ENCODE measurements around the gene LDLR.
"Not testable (repeated sequence)": the region's sequence is repeated elsewhere in the genome, so short reads cannot be mapped to it uniquely, and the experiment has no call there.

LDLR gene

DNA sequence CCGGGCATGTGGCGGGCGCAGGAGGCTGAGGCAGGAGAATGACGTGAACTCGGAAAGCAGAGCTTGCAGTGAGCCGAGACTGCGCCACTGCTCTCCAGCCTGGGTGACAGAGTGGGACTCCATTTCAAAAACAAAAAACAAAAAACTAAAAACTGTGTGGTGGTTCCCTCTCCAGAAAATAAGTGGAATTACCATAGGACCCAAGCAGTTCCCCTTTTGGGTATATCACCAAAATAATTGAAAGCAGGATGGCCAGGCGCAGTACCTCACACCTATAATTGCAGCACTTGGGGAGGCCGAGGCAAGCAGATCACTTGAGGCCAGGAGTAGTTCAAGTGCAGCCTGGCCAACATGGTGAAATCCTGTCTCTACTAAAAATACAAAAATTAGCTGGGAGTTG lies 15.7 kb upstream of the LDLR start:
- DNase-seq = no peak

DNA sequence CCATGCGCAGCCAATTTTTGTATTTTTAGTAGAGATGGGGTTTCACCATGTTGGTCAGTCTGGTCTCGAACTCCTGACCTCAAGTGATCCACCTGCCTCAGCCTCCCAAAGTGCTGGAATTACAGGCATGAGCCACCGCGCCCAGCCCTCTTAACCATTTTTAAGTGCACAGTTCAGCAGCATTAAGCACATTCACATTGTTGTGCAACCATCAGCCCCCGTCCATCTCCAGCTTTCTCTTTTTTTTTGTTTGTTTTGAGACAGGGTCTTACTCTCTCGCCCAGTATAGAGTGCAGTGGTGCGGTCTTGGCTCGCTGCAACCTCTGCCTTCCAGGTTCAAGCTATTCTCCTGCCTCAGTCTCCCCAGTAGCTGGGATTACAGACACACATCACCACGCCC lies 12.5 kb upstream of the LDLR start:
- DNase-seq = not testable (repeated sequence)

DNA sequence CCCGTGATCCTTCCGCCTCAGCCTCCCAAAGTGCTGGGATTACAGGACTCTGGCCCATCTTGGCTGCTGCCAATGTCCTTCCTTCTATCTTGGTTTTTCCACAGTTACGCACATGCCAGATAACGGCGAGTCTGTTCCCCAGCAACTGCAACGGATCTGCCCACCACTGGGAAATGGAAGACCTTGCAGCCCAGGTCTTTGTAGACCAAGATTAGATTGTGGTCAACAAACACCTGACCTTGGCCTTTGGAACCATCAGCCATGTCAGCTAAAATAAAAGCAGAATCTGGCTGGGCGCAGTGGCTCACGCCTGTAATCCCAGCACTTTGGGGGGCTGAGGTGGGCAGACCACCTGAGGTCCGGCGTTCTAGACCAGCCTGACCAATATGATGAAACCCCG lies 10.4 kb upstream of the LDLR start:
- DNase-seq = no peak

DNA sequence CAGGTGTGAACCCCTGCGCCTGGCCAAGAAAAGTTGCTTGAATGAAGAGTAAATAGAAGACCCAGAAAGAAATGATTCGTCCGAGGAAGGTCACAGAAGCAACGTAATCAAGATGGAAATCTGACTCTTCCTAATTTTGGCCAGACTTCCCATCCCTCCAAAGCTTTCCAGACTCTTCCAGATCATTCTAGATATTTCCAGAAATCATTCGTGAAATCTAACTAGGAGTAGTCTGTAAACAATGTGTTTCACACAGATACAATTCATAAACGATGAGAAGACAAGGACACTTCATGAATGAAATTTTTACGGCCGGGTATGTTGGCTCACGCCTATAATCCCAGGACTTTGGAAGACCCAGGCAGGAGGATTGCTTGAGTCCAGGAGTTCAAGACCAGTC lies 9.3 kb upstream of the LDLR start:
- peak in 1 of 3 experiments; percentile 8 for DNase-seq

DNA sequence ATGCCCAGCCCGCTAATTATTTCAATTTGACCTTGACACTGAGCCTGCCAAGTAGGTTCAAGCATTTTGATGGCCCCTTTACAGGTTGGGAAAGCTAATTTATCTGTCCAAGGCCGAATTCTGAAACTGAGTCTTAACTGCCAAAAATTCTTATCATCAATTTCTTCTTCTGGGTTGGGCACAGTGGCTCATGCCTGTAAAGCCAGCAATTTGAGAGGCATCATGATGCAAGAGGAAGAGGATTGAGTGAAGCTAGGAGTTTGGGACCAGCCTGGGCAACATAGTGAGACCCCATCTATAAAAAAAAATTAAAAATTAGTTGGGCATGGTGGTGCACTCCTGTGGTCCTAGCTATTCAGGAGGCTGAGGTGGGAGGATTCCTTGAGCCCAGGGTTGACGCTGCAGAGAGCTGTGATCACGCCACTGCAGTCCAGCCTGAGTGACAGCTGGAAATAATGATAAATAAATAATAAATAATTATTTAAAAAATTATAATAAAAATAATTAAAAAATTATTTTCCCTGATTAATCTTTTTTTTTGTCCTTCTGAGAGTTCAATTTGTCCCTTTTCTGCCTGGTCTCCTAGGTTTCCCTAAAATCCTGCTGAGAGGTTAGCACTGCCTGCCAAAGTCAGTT lies 1.3 kb upstream of the LDLR start:
- no peak for DNase-seq

DNA sequence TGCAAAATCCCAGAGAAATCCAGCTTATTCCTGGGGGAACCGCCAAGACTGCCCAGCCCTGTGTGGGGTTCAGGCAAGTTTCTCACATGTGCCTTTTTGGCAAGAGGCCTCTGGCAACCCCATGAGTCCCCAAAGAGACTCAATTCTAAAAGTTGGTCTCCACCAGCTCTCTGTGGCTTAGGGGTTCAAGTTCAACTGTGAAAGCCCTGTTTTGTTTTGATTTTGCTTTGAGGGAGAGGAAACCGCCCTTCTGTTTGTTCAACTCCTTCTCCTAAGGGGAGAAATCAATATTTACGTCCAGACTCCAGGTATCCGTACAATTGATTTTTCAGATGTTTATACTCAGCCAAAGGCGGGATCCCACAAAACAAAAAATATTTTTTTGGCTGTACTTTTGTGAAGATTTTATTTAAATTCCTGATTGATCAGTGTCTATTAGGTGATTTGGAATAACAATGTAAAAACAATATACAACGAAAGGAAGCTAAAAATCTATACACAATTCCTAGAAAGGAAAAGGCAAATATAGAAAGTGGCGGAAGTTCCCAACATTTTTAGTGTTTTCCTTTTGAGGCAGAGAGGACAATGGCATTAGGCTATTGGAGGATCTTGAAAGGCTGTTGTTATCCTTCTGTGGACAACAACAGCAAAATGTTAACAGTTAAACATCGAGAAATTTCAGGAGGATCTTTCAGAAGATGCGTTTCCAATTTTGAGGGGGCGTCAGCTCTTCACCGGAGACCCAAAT lies 583 bp upstream of the LDLR start:
- peak in 2 of 3 experiments; percentile 17 to 64 for DNase-seq

DNA sequence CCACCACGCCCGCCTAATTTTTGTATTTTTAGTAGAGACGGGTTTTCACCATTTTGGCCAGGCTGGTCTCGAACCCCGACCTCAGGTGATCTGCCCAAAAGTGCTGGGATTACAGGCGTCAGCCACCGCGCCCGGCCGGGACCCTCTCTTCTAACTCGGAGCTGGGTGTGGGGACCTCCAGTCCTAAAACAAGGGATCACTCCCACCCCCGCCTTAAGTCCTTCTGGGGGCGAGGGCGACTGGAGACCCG lies 676 bp downstream of the LDLR start:
- not testable (repeated sequence) for DNase-seq

DNA sequence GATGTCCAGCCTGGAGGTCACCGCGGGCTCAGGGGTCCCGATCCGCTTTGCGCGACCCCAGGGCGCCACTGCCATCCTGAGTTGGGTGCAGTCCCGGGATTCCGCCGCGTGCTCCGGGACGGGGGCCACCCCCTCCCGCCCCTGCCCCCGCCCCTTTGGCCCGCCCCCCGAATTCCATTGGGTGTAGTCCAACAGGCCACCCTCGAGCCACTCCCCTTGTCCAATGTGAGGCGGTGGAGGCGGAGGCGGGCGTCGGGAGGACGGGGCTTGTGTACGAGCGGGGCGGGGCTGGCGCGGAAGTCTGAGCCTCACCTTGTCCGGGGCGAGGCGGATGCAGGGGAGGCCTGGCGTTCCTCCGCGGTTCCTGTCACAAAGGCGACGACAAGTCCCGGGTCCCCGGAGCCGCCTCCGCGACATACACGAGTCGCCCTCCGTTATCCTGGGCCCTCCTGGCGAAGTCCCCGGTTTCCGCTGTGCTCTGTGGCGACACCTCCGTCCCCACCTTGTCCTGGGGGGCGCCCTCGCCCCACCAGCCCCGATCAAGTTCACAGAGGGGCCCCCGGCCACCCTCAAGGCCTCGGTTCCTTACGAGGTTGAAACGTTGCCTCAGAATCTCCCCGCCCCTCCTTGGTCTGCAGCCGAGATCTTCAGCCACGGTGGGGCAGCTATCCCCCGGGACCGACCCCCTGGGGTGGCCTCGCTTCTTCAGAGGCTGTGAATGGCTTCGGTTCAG lies 1.2 kb downstream of the LDLR start:
- DNase-seq = peak; percentile 91 to 97 (median 96)

DNA sequence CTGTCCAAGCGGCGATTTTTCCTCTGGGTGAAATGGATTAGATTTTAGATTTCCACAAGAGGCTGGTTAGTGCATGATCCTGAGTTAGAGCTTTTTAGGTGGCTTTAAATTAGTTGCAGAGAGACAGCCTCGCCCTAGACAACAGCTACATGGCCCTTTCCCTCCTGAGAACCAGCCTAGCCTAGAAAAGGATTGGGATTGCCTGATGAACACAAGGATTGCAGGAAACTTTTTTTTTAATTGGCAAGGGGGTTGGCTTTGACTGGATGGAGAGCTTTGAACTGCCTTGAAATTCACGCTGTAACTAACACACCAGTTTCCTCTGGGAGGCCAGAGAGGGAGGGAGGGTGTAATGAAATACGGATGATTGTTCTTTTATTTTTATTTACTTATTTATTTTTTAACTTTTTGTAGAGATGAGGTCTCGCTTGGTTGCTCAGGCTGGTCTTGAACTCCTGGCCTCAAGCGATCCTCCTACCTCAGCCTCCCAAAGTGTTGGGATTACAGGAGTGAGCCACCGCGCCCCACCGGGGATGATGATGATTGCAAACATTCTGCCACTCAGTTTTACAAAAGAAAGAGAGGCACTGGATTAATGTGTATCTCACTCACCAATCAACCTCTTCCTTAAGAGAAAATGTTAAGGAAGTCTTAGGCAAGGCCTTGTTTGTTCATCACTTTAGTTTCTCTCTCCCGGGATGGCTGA lies 1.9 kb downstream of the LDLR start:
- no peak for DNase-seq

DNA sequence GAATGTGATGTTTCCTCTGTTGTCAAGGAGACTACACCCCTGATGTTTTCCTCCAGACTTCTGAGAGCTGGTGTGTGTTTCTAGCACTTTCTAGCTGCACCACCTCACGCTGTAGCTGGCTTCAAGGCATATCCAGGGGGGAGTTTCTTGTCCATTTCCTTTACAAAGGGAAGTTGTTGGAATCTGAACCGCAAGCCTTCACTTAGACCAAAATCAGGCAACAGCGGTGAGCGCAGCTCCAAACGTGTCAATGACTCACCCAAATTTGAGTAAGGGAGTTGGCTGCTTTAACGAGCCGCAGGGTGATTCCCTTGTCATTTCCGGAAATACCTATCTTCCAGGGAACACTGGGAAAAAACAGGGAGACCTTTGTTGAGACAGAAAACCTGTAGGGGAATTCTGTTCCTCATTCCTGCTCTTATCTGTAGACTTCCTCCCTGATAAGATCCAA lies 2.5 kb downstream of the LDLR start:
- peak in 1 of 3 experiments; percentile 34 for DNase-seq

DNA sequence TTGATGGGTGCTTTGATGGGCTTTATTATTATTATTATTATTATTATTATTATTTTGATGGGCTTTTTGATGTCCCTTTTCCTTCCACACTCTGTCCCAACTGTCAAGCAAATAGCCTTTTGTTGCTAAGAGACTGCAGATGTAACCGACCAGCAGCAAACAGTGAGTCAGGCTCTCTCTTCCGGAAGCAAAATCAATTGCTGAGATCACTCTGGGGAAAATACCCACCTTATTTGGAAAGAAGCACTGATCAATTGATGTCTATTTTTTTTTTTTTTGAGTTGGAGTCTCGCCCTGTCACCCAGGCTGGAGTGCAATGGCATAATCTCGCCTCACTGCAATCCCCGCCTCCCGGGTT lies 2.9 kb downstream of the LDLR start:
- no peak for DNase-seq

DNA sequence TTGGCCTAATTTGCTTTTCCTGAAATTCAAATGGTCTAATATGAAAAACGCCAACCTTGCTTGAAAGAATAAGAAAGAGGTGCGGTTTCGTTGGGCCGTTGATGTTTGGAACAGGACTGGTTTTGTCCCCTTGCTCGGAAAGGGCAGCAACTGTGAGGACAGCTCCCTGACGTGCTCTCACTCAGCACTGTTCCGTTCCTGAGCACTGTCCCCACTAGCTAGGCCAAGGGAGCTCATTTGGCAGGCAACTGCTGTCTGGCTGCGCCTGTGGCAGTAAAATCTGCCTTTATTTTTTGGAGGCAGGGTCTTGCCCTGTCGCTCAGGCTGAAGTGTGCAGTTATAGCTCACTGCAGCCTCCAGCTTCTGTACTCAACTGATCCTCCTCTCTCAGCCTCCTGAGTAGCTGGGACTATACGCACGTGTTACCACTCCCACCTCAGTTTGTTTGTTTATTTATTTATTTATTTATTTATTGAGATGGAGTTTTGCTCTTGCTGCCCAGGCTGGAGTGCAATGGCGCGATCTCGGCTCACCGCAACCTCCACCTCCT lies 4.5 kb downstream of the LDLR start:
- no peak for DNase-seq

DNA sequence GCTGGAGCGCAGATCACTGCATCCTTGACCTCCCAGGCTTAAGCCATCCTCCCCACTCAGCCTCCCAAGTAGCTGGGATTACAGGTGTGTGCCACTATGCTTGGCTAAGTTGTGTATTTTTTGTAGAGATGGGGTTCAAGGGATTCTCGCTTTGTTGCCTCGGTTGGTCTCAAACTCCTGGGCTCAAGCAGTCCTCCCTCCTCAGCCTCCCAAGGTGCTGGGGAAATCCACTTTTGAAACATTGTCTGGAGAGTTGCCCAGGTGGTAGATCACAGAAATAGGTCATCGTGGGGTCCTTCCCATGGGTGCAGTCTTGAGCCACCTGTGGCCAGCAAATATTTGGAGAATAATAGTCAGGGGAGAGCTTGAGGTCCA lies 5.2 kb downstream of the LDLR start:
- no peak for DNase-seq

DNA sequence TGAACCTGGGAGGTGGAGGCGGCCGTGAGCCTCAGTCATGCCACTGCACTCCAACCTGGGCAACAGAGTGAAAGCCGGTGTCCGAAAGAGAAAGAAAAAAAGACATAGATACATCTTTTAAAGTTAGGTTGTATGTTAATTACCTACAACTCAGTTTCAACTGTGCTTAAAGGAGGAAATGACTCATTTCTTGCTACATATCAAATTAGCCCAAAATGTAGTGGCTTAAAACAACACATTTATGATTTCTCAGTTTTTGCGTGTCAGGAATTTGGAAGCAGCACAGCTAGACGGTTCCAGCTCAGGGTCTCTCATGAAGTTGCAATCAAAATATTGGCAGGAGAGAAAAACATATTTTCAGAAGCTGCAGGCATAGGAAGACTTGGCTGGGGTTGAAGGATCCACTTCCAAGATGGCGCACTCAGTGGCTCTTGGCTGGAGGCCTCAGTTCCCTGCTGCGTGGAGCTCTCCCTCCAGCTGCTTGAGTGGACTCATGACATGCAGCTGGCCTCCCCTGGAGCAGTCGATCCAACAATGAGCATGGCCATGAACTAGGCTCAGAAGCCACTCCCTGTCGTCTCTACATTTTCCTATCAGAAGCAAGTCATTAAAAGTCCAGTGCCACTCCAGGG lies 7.1 kb downstream of the LDLR start:
- DNase-seq = no peak

DNA sequence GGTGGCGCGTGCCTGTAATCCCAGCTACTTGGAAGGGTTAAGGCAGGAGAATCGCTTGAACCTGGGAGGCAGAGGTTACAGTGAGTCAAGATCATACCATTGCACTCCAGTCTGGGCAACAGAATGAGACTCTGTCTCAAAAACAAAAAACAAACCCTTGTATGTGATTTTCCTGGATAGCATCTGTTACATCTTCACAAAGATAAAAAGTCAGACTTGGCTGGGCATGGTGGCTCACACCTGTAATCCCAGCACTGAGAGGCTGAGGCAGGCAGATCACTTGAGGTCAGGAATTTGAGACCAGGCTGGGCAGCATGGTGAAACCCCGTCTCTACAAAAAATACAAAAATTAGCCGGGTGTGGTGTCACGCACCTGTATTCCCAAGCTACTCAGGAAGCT lies 8.1 kb downstream of the LDLR start:
- DNase-seq = not testable (repeated sequence)

DNA sequence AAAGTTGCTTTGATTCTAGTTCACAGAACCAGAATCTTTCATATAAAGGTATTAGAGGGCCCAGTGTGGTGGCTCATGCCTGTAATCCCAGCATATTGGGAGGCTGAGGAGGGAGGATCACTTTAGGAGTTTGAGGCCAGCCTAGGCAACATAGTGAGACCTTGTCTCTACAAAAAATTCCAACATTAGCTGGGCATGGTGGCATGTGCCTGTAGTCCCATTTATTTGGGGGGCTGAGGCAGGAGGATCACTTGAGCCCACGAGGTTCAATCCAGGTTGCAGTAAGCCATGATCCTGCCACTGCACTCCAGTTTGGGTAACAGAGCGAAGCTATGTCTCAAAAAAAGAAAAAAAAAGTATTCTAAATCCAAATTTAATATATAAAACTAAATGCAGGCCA lies 9.1 kb downstream of the LDLR start:
- no peak for DNase-seq

DNA sequence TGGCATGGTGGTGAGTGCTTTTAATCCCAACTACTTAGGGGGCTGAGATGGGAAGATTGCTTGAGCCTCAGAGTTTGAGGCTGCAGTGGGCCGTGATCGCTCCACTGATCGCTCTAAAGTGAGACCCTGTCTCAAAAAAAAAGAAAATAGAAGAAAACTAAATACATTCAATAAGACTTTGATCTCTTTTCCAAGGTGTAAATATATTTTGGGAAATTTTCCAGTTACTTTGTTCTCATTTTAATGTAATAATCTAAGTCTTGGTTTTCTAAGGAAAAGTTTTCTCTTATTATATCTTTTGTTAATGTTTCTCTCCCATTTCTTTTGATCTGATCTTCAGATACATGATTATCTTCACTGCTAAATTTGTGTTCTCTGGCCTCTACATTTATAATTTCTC lies 9.6 kb downstream of the LDLR start:
- DNase-seq = no peak

DNA sequence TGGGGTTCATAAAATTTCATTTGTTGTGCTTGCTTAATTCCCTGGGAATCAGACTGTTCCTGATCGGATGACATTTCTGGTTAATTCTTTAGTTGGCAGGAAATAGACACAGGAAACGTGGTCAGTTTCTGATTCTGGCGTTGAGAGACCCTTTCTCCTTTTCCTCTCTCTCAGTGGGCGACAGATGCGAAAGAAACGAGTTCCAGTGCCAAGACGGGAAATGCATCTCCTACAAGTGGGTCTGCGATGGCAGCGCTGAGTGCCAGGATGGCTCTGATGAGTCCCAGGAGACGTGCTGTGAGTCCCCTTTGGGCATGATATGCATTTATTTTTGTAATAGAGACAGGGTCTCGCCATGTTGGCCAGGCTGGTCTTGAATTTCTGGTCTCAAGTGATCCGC lies 10.8 kb downstream of the LDLR start:
- no peak for DNase-seq

DNA sequence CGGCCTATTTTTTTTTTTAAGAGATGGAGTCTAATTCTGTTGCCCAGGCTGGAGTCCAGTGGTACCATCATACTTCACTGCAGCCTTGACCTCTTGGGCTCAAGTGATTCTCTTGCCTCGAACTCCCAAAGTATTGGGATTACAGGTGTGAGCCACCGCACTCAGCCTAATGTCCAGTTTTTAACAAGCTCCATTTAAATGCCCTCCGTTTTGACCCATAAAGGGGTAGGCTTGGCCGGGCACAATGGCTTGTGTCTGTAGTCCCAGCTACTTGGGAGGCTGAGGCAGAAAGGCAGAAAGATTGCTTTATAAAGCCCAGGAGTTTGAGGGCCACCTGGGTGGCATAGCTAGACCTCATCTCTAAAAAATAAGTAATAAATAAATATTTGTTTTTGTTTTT lies 11.8 kb downstream of the LDLR start:
- DNase-seq = no peak

DNA sequence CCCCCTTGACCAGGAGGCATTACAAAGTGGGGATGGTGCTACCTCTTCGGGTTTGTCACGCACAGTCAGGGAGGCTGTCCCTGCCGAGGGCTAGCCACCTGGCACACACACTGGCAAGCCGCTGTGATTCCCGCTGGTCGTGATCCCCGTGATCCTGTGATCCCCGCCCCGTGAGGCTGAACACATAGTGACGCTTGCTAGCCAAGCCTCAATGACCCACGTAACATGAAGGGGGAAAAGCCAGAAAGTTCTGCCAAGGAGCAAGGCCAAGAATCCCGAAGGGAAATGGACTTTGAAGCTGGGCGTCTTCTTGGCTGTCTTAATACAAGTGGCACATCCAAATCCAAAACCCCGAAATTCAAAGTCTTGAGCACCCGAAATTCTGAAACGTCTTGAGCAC lies 13.7 kb downstream of the LDLR start:
- no peak for DNase-seq

DNA sequence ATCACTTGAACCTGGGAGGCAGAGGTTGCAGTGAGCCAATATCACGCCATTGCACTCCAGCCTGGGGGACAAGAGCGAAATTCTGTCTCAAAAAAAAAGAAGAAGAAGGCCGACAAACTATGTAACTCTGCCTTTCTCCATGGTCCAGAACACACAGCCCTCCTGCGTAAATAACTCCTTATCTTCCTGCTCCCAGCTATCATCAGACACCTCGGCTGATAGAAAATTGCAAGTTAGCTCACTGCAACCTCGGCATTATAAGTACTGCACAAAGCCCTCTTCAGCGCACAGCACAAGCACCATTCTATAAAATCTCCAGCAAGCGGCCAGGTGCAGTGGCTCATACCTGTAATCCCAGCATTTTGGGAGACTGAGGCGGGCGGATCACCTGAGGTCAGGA lies 14.4 kb downstream of the LDLR start:
- not testable (repeated sequence) for DNase-seq

DNA sequence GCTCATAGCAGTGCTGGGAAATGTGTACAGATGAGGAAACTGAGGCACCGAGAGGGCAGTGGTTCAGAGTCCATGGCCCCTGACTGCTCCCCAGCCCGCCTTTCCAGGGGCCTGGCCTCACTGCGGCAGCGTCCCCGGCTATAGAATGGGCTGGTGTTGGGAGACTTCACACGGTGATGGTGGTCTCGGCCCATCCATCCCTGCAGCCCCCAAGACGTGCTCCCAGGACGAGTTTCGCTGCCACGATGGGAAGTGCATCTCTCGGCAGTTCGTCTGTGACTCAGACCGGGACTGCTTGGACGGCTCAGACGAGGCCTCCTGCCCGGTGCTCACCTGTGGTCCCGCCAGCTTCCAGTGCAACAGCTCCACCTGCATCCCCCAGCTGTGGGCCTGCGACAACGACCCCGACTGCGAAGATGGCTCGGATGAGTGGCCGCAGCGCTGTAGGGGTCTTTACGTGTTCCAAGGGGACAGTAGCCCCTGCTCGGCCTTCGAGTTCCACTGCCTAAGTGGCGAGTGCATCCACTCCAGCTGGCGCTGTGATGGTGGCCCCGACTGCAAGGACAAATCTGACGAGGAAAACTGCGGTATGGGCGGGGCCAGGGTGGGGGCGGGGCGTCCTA lies 15.9 kb downstream of the LDLR start:
- DNase-seq = no peak

DNA sequence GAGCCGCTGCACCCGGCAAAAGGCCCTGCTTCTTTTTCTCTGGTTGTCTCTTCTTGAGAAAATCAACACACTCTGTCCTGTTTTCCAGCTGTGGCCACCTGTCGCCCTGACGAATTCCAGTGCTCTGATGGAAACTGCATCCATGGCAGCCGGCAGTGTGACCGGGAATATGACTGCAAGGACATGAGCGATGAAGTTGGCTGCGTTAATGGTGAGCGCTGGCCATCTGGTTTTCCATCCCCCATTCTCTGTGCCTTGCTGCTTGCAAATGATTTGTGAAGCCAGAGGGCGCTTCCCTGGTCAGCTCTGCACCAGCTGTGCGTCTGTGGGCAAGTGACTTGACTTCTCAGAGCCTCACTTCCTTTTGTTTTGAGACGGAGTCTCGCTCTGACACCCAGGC lies 17.2 kb downstream of the LDLR start:
- DNase-seq = no peak

All from NCI-H1417 (cell line).